IPS-11a (cell line): ENCODE measurements around the gene HSPA12B.

Source experiments
- H3K4me3 ChIP-seq: one replicate; pipeline ENCODE4 v1.5.1; 2013; ENCODE audit warnings: low read depth, low read length, control low read depth

Gene HSPA12B

GRCh38 chr20:3728354-3728753 is 4.1 kb upstream of the HSPA12B start:
- H3K4me3 ChIP-seq, result no peak overlapping the region

GRCh38 chr20:3728876-3729275 is 3.6 kb upstream of the HSPA12B start:
- no peak overlapping the region for H3K4me3 ChIP-seq

GRCh38 chr20:3729378-3729777 is 3.1 kb upstream of the HSPA12B start:
- H3K4me3 ChIP-seq, result no peak overlapping the region

- no peak overlapping the region for H3K4me3 ChIP-seq
These were observed 2.5 kb upstream of the HSPA12B start for GRCh38 chr20:3729811-3730540.

- H3K4me3 ChIP-seq, result no peak overlapping the region
These were observed 1.4 kb upstream of the HSPA12B start for GRCh38 chr20:3730803-3731672.

GRCh38 chr20:3731944-3732326 is 550 bp upstream of the HSPA12B start:
- no peak overlapping the region for H3K4me3 ChIP-seq

- H3K4me3 ChIP-seq, result no peak overlapping the region
These were observed 872 bp downstream of the HSPA12B start for GRCh38 chr20:3733119-3733995.

- H3K4me3 ChIP-seq, result no peak overlapping the region
These were observed 1.8 kb downstream of the HSPA12B start for GRCh38 chr20:3734111-3734843.

- no peak overlapping the region for H3K4me3 ChIP-seq
These were observed 3.3 kb downstream of the HSPA12B start for GRCh38 chr20:3735768-3736167.

GRCh38 chr20:3738111-3739053 is 5.9 kb downstream of the HSPA12B start:
- H3K4me3 ChIP-seq, result no peak overlapping the region

- H3K4me3 ChIP-seq, result no peak overlapping the region
These were observed 6.8 kb downstream of the HSPA12B start for GRCh38 chr20:3739054-3739925.

GRCh38 chr20:3739926-3740451 is 7.5 kb downstream of the HSPA12B start:
- H3K4me3 ChIP-seq, result no peak overlapping the region

GRCh38 chr20:3740615-3741301 is 8.3 kb downstream of the HSPA12B start:
- H3K4me3 ChIP-seq, result no peak overlapping the region

- no peak overlapping the region for H3K4me3 ChIP-seq
These were observed 9.5 kb downstream of the HSPA12B start for GRCh38 chr20:3741836-3742458.

GRCh38 chr20:3743251-3743650 is 10.8 kb downstream of the HSPA12B start:
- H3K4me3 ChIP-seq, result no peak overlapping the region

GRCh38 chr20:3744037-3744436 is 11.6 kb downstream of the HSPA12B start:
- H3K4me3 ChIP-seq, result no peak overlapping the region
